GM21515 (cell line): ENCODE results near the gene MRPL44.
A peak's percentile ranks its signal among the peaks of the same experiment; 100 is the strongest.
"Not testable (repeated sequence)": the region's sequence is repeated elsewhere in the genome, so short reads cannot be mapped to it uniquely, and the experiment has no call there.

Experiments
- ATAC-seq: cut with Tn5 transposase; IDR thresholded peaks from one replicate; pipeline ENCODE4 v1.9.1; 2021; ENCODE audit not compliant: unreplicated experiment

The MRPL44 gene

GRCh38 chr2:223935459-223936125 is 21.7 kb upstream of the MRPL44 start:
- ATAC-seq = no peak

DNA sequence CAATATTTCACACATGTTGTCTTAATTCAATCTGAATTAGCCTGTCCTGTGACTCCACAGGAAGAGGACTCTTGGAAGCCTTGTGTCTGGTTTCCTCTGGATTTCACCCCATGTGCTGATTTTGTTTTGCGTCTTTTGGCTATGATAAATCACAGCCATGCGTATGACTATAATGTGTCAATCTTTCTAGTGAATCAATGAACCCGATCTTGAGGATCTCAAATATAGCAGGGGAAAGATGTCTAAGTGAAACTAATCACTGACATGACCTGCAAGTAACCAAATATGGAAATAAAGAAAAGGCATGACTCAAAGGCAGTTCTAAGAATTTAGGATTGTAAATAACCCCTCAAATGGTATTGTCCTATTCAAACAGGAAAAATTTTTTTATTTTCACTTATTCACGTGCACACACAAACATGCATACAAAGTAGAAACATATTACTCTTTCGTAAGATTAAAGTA is 20.4 kb upstream of the MRPL44 start:
- ATAC-seq = no peak

DNA sequence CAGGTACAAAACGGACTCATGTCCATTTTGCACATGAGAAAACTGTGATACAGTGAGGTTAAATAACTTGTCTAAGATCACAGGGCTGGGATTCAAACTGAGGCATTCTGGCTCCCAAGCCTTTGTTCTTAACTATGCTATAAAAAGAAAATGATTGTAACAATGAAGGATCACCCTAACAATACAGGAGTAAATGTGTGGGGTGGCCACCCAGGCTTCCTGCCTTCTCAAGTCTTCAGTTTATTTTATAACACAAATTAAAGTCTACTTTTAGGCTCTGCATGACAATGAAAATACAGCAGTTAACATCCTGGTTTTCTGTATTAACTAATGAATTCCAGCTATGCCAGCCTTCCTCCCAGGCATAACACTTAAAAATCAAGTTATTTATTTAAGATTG is 19.7 kb upstream of the MRPL44 start:
- no peak for ATAC-seq

GRCh38 chr2:223939438-223939837 is 17.8 kb upstream of the MRPL44 start:
- not testable (repeated sequence) for ATAC-seq

DNA sequence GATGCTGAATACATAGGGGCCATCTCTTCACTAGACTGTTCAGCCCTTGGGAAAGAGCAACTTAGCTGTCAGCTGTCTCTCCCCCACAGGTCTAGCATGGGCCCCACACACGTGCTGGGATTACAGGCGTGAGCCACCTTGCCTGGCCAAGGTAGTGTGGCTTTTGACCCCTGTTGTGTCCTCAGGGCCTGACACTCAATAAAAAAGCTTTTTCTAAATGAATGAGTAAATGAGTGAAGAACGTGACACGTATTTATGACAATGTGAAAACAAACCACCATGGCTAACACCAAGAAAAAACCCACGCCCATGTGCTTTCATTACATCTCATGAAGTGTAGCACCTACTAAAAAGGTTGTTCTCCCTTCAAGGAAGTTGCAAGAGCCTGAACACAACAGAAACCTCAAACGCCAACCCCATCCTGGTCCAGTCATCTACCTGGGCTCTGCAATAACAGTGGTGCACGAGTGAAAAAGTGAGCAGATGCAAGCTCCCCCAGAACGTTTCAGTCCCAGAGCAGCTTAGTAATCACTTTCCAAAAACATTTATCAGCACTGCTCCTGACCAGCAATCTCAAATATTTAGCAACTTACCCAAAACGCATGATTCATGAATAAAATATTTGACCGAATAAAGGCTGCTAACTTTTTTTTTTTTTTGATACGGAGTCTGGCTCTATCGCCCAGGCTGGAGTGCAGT is 15.5 kb upstream of the MRPL44 start:
- ATAC-seq = peak; percentile 45

DNA sequence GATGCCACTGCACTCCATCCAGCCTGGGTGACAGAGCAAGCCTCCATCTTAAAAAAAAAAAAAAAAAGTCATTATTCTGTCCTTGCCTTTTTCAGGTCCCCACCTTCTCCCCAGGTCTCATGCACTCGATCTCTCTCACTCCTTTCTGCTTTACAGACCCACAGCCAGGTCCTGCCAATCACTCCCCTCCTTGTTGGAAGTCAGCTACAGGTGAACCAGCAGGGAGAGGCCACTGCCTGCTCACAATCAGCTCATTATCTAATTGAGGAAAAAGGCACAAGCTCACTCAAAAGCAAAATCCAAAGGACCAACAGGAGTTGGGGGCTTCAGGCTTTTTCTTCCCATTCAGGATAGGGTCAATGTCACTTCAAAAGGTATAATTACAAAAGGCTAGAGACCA is 14.1 kb upstream of the MRPL44 start:
- no peak for ATAC-seq

GRCh38 chr2:223943561-223944008 is 13.7 kb upstream of the MRPL44 start:
- ATAC-seq = no peak

DNA sequence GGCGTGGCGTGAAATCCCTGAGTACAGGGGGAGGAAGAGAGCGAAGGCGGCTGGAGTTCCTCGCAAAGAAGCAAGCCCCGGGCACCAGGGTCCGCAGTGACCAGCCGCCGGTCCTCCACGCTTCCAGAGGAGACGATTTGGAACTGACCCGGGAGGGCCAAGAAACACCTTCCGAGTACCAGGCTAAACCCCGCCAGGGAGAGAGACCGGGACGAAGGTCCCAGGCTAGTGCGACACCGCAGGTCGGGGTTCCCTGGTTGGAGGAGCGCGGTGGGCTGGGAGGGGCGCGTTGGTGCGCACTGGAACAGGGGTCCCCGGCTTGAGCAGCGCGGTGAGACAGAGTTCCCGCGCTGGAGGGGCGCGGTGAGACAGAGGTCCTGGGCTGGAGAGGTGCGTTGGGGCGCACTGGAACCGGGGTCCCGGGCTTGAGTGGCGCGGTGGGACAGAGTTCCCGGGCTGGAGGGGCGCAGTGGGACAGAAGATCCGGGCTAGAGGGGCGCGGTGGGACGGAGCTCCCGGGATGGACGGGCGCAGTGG is 13.0 kb upstream of the MRPL44 start:
- no peak for ATAC-seq

- ATAC-seq = peak; percentile 81
Measured at GRCh38 chr2:223944703-223945531, 12.3 kb upstream of the MRPL44 start, which contains the start of gene WDFY1. WDFY1 (minus strand) TSS chr2:223945335; CDS start chr2:223945284, 51 bp downstream.

GRCh38 chr2:223945755-223946154 is 11.5 kb upstream of the MRPL44 start:
- no peak for ATAC-seq

GRCh38 chr2:223947711-223948205 is 9.5 kb upstream of the MRPL44 start:
- ATAC-seq = no peak

- ATAC-seq = no peak
Measured at GRCh38 chr2:223949241-223949840, 7.9 kb upstream of the MRPL44 start.

DNA sequence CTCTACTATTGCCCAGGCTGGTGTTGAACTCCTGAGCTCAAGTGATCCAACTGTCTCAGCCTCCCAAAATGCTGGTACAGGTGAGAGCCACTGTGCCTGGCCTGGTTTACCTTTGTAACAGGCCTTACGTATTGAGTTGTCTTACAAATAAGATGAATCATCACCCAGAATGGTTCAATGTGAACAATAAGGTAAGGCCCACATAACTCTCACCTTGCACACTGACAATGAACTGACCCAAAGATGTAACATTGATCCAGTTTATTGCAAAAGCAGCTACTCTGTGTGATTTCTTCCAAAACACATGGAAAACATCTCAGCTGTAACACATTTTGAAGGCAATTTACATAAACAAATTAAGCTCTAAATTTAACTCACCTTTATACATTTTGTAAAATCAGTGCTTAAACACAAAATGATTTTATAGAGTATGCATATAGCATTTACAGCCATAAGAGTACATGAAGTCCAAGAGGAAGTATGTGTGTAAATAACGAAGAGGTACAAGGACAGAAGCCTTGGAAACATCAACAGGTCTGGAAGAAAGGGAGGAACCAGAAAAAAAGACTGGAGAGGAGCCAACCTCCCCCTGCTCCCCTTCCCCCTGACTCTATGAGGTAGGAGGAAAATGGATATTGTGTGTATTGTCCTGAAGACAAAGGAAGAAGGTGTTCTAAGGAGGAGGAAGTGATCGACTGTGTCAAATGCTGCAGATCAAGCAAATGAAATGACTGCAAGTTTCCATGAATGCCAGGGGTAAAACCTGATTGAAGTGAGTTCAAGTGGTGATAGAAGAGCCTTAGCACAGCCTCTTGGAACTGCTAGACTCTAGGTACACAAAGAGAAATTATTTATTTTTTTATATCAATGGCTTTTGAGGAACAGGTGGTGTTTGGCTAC is 6.6 kb upstream of the MRPL44 start:
- ATAC-seq = no peak

DNA sequence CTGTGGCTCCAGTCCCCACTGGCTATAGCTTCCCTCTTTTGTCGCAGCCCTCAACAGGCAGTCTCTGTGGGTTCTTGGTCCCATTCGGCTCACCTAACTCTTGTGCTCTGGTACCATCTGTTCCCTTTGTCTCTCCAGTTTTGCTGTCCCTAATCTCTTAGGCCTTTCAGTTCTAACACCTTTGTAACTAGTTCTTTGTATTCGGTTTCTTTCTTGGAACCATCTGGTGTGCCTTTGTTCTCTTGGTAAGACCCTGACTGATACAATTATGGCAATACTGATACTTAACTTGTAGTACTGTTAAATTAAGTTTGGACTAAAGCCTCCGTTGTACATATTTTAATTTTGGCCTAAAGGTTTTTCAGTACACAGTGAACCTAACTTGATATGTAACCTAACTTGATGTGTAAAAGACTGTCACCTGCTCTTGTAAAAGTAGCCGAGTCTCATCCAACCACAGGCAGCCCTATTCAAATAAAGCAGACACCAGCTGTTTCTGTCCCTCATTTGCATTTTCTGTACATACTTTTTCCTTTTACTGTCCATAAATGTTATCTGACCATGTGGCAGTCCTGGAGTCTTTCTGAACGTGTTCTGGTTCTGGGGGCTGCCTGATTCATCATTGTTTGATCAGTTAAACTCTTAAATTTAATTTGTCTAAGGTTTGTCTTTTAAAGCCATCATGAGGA is 4.8 kb upstream of the MRPL44 start:
- ATAC-seq = peak; percentile 58

- ATAC-seq = no peak
Measured at GRCh38 chr2:223954401-223954800, 2.9 kb upstream of the MRPL44 start.

GRCh38 chr2:223956300-223956699 is 963 bp upstream of the MRPL44 start:
- ATAC-seq = no peak

DNA sequence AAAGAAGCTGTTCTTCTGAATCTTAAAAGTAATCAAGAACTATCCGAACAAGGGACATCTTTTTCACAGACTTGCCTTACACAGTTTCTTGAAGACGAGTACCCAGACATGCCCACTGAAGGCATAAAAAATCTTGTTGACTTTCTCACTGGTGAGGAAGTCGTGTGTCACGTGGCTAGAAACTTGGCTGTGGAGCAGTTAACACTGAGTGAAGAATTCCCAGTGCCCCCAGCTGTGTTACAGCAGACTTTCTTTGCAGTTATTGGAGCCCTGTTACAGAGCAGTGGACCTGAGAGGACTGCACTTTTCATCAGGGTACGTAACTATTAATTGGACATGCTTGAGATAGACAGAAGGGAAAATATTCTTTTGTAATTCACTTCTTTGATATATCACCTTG is 2.4 kb downstream of the MRPL44 start:
- no peak for ATAC-seq

DNA sequence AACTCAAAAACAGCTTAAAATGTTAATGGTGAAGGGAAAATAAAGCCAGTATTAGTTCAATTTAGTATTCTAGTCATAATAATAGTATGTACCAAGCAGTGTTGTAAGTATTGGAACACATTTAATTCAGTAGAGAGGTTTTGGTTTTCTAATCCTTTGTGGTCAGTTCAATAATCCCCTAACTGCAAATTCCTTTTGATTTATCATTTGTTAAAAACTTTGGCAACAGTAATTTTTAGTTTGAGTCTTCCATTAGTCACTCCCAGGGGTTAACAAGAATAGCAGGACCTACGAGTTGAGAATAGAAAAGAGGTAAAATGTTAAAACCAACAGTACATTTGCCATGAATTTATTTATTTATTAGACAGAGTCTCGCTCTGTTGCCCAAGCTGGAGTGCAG is 10.7 kb downstream of the MRPL44 start:
- no peak for ATAC-seq

DNA sequence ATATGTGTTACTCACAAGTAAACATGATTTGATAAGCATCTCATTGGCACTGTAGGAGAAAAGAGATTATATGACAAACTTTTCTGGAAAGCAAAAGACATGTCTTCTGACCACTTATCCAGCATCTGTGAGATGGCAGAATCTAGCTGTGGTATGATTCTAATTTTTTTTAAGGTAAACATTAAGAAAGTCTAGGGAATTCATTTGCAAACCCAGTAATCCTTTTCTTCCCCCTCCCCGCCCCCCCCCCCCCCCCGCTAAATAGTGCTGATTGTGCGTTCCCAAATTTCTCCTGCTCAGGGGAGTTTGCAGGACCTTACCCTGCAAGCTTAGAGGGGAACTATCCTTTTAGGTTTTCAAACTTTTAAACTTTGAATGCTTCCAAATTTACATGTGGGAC is 12.1 kb downstream of the MRPL44 start:
- no peak for ATAC-seq
